Fibroblast of skin of back (primary cell): ENCODE measurements around the gene TMEM82.

Experiments used
- DNase-seq: peaks from one replicate; pipeline ENCODE4 v3.0.0-alpha.2; 2013

TMEM82 gene

DNA sequence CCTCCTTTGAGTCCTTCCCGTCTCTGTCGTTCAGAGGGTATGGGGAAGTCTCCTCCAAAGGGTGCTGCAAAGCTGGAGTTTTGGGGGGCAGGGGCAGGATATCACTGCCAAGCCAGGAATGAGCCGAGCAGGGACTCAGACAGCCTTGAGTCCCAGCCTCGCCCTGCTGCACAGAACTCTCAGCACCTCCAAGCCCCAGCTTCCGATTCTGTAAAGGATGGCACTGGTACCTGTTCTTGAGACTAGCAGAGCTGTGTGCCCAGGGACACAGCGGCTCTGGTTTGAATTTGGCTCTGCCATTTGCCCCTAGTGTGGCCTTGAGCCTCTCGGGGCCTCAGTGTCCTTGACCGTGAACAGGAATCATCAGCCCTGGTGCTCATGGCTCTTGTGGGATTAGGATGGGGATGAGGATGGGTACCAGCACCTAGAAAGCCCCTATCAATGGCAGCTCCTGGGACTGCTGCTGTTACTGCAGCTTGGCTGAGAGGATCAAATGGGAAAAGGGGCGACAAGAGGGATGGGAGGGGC lies 14.8 kb downstream of the TMEM82 start:
- DNase-seq = no peak

DNA sequence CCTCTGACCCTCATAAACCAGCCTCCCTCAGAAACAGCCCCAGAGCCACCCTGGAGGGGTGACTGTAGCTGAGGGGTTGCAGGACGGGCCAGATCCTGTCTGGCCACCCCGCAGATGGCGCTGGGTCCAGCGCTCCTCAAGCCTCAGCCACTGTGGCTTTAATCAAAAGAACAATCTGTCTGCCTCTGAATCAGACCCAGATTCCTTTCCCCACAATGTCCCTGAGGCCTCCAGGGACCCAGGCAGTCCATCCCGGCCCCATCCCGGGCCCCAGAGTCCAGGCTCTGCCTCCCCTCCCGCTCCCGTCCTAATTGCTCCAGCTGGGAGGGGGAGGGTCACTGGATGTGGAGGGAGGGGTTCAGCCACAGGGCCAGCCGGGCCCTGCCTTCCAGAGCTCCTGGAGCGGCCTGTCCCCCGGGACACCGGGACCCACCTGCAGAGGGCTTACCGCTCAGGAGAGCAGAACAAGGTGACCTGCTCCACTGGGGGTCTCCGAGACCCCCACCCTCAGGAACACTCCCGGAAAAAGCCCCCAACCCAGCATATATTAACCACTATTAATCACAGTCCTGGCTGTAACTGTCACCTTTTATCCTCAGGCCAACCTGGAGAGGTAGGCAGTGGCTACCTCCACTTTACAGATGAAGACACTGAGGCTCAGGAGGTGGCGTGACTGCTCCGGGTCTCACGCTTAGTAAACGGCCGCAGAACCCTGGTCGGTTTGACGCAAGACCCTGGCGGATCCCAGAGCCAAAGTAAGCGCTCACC lies 15.5 kb downstream of the TMEM82 start:
- DNase-seq = peak; percentile 82

DNA sequence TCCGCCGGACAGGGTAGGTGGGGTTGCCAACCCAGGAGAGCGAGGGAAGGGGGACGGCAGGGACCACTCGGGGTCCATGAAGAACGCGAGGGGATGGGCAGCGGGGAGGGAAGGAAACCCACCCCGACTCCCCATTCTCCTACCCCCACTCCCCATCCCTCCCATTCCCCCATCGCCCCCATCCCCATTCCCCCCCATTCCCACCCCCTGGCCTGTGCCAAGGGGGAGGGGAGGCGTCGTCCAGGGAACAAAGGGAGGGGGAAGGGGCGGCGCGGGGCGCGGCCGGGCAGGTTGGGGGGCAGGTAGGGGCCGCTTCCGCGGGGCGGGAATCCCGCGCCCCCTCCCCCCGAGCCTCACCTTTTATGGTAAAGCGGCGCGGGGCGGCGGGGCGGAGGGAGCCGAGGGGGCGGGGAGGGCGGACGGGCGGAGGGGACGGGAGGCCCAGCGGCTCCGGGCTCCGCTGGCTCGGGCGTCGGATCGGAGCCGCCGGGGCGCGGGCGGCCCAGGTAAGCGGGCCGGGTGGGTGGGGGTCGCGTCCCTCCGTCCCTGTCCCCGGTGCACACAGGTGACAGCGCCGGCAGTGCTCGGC lies 16.1 kb downstream of the TMEM82 start, which contains the start of gene FBLIM1:
Gene FBLIM1 (plus strand): TSS at position 453 of the 589 bp plus-strand sequence. CDS start 6,189 bp downstream, outside the sequence.
- peak; percentile 50 for DNase-seq

DNA sequence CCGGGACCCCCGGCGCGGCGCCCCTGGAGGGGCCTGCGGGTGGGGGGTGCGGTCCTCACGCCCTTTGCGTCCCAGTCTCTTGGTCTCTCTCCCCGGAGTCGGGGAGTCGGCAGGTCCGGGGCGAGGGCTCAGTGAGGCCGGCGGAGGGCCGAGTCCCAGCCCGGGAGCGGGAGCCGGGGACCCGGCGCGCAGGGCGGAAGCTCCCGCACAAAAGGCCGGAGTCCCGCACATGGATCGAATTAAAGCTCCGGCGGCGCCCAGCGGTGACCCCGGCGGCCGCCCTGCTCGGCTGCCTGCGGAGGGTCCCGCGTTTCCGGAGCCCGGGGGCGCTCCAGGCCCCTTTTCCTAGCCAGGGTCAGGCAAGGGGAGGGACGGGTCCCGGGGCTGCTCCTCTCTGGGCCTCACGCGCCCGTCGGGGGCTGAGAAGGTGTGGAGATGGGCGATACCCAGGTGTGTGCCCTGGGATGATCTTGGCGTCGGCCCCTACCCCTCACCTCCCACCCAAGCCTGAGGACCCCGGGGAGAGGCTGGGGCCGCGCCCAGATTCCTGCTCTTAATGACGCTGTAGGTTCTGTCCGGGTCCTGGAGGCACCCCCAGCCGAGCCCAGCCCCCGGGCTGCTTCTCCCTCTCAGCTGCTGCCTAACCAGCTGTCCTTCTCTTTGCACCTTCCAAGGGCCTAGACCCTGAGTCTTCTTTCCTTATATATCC lies 16.8 kb downstream of the TMEM82 start:
- peak; percentile 27 for DNase-seq

DNA sequence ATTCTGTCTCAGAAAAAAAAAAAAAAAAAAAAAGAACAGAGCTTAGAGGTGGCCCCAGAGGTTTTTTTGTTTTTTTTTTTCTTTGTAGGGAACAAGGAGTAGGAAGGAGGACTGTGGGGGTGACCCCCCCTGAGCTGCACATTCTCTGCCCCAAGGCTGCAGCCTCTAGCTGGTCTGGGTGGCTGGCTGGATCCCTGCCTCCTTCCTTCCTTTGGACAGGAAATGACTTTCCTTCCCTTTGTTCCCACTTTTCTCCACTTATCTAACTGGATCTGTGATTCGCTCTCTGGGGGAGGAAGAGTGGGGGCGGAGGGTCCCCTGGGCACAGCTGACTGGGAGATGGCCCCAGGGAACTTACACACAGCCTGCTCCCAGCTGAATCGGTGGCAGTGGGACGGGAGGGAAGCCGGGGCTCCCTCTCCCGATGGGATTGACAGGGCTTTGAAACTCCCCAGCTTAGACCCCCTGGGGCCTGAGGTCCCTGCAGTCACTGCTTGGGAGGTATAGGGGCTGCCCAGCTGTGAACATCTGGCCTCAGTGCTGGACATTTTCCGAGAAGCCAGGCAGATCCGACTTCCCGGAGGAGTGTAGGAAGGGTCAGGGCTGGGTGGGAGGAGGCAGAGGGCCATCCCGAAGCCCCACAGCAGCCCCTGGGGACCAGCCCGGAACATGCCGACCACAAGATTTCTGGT lies 18.4 kb downstream of the TMEM82 start:
- peak; percentile 86 for DNase-seq

DNA sequence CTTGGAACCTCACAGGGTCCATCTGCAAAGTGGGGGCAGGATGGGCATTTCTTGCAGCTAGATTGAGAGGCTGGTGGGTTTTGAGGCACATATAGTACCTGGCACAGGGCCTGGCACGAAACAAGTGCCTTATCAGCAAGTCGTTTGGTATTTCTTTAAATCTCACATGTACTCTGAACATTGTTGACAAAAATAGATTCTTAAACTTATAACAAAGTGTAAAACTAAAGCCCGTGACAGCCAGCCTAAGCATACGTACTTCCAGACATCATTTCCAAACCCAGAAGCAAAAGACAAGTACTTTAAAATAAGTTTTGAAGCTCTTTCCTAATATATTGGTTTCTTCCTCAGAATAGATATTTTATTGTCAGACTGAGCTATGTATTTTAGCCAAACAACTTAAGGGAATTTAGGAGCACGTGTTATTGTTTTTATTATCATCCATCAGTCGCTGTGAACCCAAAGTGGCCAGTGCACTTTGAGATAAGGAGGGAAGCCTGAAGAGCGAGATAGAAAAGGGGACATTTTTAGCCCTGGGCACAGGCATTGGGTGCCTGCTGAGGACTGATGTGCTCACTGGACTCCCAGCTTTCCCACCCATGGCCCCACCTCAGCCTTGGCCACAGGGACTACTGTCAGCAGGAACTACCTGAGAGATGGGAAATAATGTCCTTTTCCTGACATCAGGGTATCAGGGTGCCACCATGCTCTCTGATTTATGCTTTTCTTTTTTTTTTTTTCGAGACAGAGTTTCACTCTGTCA lies 19.2 kb downstream of the TMEM82 start:
- no peak for DNase-seq

DNA sequence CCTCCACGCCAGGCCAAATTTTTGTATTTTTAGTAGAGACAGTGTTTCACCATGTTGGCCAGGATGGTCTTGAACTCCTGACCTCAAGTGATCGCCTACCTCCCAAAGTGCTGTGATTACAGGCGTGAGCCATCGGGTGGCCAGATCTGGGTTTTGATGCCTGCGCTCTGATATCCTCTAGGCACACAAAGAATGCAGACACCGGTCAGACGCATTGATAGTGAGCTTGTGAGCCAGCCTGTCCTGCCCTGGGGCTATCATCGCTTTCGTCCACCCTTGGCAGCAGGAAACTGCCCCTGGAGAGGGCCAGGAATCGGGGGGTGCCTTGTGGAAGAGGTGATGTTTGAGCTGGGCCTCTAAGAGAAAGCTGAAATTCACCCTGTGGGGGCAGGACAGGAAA lies 20.2 kb downstream of the TMEM82 start:
- no peak for DNase-seq

DNA sequence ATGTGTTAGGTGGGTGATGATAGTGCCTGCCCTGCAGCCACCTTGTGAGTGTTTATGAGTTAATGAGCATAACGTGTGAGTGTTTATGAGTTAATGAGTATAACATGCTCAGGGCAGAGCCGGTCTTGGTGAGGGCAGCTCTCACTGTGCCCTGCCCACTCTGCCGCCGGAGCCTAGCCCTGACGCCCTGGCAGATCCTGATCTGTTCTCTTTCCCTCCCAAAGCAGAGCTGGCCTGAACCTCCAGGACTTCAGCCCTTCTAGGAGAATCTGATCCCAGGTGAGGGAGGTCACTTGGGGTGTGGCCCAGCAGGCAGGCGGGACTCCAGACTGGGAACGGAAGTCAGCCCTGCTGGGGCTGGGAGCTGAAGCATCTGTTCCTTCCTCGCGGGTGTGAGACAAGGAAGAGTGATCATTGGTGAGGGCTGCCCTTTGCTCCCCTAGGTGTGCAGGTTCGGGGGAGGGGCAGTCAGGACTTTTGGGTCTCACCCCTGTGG lies 22.0 kb downstream of the TMEM82 start:
- DNase-seq = no peak

DNA sequence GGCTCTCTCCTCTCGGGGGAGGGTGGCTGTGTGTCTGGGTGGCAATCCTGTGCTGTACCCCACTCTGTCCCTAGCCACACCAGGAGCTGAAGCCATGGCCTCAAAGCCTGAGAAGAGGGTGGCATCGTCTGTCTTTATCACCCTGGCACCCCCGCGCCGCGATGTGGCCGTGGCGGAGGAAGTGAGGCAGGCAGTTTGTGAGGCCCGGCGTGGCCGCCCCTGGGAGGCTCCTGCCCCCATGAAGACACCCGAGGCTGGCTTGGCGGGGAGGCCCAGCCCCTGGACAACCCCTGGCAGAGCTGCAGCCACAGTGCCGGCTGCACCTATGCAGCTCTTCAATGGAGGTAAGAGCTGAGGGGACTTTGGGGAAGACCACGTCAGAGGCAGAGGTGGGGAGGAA lies 22.6 kb downstream of the TMEM82 start:
- no peak for DNase-seq

DNA sequence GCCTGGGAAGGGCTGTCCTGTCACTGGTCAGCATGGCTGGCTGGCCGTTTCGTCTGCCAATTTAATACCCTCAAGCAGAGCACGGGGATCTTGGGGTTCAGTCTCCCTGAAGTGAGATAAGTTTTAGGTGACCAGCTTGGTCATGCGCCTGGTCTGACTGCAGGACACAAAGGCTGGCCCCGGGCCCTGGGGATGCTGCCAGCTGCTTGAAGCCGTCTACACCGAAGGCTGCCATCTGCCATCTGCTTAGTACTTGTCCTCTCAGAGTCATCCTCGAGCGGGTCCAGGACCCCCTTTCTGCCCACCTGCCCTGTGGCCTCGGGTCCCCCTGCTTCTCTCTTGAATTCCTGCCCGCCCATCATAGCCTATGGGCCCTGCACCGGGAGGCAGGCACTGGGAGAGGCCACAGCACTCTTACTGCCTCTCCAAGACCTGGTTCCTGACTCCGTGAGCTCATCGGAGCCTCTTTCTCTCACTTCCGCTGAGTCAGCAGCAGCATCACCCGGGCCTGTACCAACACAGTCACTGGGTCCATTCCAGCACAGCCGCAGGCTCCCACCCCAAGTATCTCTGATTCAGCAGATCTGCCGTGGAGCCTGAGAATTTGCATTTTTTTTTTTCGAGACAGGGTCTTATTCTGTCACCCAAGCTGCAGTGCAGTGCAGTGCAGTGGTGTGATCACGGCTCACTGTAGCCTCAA lies 23.3 kb downstream of the TMEM82 start:
- no peak for DNase-seq

DNA sequence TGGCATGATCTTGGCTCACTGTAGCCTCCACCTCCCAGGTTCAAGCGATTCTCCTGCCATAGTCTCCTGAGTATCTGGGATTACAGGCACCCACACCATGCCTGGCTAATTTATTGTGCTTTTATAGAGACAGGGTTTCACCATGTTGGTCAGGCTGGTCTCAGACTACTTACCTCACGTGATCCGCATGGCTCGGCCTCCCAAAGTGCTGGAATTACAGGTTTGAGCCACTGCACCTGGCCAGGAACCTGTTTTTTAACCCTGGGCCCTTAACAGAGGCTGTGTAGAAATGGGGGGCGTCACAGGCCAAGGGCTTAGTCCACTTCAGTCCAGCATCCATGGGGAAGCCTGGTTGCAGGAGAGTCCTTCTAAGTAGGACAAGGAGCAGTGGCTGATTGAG lies 25.6 kb downstream of the TMEM82 start:
- no peak for DNase-seq

DNA sequence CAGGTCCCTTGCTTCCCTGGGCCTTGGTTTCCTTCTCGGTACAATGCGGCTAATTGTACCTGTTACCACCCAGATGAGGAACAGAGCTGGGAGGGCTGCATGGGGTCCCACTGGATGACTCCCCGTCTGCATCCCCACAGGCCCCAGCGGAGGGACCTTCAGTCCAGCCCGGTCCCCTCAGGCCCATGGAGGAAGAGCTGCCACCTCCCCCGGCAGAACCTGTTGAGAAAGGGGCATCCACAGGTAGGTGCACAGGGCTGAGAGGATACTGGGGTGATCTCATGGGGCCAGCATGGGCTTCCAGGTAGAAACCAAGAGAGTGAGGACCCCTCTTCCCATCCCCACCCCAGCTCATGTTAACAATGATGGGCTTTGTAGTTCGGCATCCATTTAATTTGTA lies 26.1 kb downstream of the TMEM82 start:
- no peak for DNase-seq

DNA sequence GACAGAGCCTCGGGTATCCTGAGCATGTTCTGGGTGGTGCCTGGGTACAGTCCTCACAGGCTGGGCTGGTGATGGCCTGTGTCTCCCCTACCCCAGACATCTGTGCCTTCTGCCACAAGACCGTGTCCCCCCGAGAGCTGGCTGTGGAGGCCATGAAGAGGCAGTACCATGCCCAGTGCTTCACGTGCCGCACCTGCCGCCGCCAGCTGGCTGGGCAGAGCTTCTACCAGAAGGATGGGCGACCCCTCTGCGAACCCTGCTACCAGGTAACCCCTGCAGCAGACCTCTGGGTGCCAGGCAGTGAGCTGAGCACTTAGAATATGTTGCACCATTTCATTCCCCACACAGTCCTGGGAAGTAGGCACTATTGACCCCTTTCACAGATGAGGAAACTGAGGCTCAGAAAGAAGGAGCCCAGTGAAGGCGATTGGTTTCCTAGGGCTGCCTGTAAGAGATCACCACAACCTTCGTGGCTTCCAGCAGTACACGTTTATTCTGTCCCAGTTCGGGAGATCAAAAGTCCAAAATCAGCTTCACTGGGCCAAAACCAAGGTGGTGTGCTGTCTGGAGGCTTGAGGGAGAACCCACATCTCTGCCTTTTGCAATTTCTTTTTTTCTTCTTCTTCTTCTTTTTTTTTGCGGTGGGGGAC lies 28.1 kb downstream of the TMEM82 start:
- no peak for DNase-seq

DNA sequence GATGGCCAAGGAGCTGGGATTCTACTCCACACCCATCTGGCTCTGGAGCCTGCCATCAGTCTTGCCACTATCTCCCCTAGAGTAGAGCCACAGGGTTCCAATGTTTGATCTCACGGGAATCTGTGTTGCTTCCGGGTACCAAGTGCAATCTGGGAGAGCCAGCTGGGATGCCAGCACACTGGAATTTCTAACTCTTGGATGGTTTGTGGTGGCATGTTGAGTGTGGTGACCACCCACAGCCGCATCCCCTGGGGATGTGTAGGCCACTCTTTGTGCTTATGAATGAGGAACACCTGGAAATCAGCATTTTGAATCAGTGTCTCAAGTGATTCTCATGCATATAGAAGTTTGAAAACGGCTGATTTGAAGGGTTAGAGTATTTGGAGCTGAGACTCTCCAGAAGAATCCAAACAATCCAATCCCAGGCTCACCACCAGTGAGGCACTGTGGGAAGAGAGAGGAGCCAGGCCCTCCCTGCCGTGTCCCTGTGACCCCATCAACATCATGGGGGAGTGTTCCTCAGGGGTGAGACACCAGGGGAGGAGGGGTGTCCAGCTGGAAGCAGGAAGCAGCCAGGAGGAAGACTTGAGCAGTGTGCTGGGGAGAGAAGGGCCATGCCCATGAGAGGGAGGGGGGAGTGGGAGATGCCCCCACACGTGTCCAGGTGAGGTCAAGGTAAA lies 29.7 kb downstream of the TMEM82 start:
- DNase-seq = no peak

DNA sequence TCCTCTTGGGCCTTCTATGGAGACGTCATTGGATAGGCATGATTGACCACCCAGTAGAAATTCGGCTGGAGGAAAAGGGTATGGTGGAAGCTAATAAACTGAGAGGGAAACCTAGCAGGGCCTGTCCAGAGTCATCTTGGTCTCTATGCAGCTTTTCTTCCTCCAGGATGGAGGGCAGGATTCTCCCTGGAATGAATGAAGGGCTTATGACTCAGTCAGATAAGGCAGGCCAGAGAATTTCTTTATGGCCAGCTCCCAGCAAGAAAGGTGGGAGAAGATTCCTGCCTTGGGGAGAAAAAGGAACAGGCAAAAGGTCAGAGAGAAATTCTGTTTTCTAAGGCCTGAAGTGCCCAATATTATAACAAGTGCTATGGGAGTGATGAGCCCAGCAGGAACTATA lies 33.4 kb downstream of the TMEM82 start:
- DNase-seq = no peak

DNA sequence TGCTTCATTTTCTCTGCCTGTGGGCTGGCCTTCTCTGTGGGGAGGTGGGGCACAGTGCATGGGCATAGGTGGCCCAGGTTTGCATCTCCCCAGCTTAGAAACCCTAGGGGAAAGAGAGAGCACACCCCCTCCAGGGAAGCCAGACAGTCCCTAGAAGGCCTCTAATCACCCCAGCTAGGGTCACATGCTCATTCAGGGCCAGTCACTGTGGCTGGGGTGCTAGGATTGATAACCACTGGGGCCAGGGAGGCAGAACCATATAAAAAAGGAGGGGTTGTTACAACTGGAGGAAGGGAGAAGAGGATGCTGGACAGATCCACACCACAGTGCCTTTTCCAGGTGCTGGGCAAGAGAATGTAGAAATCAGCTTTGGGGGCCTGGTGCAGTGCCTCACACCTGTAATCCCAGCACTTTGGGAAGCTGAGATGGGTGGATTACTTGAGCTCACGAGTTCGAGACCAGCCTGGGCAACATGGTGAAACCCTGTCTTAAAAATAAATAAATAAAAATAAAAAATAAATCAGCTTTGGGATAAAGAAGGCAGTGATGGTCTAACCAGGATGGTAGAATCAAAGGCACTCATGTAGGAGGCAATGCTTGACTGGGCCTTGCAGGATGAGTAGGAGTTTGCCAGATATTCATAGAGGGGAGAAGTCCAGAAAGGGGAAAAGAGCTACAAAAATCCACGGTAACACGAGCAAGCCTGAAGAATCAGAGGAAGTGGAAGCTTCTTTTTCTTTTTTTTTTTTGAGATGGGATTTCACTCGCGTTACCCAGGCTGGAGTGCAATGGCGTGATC lies 35.8 kb downstream of the TMEM82 start:
- no peak for DNase-seq

DNA sequence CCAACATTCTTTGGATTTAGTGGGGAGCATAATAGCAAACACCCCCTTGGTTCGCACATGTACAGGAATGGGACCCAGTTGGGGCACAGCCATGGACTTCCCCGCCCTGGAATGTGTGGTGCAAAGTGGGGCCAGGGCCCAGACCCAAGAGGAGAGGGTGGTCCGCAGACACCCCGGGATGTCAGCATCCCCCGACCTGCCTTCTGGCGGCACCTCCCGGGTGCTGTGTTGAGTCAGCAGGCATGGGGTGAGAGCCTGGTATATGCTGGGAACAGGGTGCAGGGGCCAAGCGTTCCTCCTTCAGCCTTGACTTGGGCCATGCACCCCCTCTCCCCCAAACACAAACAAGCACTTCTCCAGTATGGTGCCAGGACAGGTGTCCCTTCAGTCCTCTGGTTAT lies 43.4 kb downstream of the TMEM82 start:
- no peak for DNase-seq

DNA sequence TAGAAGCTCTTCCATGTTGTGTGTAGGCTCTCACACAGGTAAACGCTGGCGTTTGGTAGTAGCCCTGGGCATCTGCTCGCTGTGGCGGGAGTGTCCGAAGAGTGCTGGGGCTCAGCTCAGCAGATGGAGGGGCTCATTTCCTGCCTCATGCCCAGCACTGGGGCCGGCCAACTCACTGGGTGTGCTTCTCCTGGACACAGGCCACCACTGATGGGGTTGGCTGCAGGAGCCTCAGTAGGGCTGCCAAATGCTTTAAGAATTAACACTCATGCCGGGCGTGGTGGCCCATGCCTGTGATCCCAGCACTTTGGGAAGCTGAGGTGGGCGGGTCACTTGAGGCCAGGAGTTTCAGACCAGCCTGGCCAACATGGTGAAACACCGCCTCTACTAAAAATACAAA lies 44.3 kb downstream of the TMEM82 start:
- peak; percentile 62 for DNase-seq

DNA sequence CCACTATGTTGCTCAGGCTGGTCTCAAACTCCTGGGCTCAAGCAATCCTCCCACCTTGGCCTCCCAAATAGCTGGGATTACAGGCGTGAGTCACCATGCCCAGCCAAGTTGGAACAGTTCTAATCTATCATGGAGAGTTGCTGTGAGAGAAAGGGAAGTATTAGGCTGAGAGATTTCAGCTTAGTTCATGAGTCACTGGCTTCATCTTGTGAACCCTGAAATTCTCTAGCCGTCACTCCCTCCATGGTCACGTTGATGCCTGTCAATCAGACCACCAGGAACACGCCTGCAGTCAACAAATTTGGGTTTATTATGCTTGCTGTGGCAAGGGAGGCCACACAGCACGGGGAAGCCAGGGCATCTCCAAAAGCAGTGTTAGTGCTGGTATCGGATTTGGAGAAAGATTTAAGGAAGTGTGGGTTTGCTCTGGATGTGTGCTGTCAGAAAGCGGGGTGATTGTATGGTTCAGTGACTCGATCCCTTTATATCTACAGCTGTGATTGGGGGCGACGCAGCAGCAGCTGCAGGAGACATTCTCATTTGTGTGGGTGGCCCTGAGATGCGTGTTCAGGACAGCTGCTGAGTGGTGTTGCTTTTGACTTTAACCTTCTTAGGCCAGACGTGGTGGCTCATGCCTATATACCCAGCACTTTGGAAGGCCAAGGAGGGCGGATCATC lies 46.5 kb downstream of the TMEM82 start:
- peak; percentile 57 for DNase-seq
